Adrenal gland (tissue), 12 donors: ENCODE measurements around the gene ARHGEF12. TPM values are rescaled to one million over a fixed set of nuclear protein-coding genes. Genes with fewer than 3 reads are reported as not detected.

Experiments used
- DNase-seq, 7 donors: peaks; one replicate each; pipeline ENCODE4 v3.0.0-alpha.2; 2019 to 2020
- H3K27ac ChIP-seq, 5 donors: fragments of 200-600 bp; sonication (generic) in 4 of 5; 1 replicate in 3 of 5; 2 replicates in 2 of 5; pipeline versions ENCODE4 v1.5.1 to v1.8.0; 2016 to 2020; ENCODE audit warnings: mild to moderate bottlenecking in 1 of 5
- H3K27me3 ChIP-seq: fragments of 200-600 bp; 2 replicates; pipeline ENCODE4 v1.8.0; 2021
- H3K36me3 ChIP-seq, 2 donors: fragments of 200-600 bp; replicated peaks in 1 of 2; 1 replicate in 1 of 2; 2 replicates in 1 of 2; pipeline versions ENCODE4 v1.5.1 to v1.8.0; 2018 to 2022
- H3K4me1 ChIP-seq, 2 donors: fragments of 200-600 bp; replicated peaks in 1 of 2; 1 replicate in 1 of 2; 2 replicates in 1 of 2; pipeline versions ENCODE4 v1.5.1 to v1.8.0; 2018 to 2021
- H3K4me3 ChIP-seq, 4 donors: fragments of 200-600 bp; sonication (generic) in 3 of 4; one replicate each; pipeline ENCODE4 v1.5.1; 2016 to 2018
- H3K9me3 ChIP-seq, 3 donors: fragments of 200-600 bp; sonication (generic) in 1 of 3; replicated peaks in 1 of 3; 1 replicate in 2 of 3; 2 replicates in 1 of 3; pipeline versions ENCODE4 v1.5.1 to v1.8.0; 2016 to 2021
- POLR2A ChIP-seq, 2 donors: fragments of 450-650 bp; IDR thresholded peaks; one replicate each; pipeline ENCODE4 v1.6.1; 2017; ENCODE audit warnings: antibody characterized with exemption in 2 of 2, mild to moderate bottlenecking in 2 of 2, moderate library complexity in 1 of 2
- WGBS, 4 donors: extraction: QIAGEN DNeasy Blood & Tissue Kit in 2 of 4; methylation state at CpG; one replicate each; pipeline versions ENCODE4 v1.1.5 to v1.1.7; 2013 to 2017; 5-methylcytosine and 5-hydroxymethylcytosine counted together
- intact Hi-C, 2 donors: fragments of 100-400 bp; cut with DNase I; formaldehyde crosslinking; loops; one replicate each; pipeline versions ENCODE4 v1.14.1 to v1.15.0; 2022 to 2023
- polyA plus RNA-seq, 3 donors: library from polyadenylated mRNA; stranded (reverse); fragments of 200-250 nt in 2 of 3; fragments of 350-450 nt in 1 of 3; fragmentation: Illumina TruSeq in 1 of 3; extraction: RNeasy Lipid Tissue Mini Kit (QIAGEN cat#74804) in 1 of 3; gene quantifications; one replicate each; pipeline ENCODE4 v1.2.3, GENCODE V29; 2013 to 2014
- total RNA-seq, 9 donors: library from RNA; depleted of rRNA in 4 of 9; stranded (reverse); fragments of >200 nt in 4 of 9; fragments of 120-200 nt in 1 of 9; fragmentation: NEBNext Ultra II Directional in 1 of 9; extraction: Animal tissue kit (Norgen Biotek cat#: 25700) in 1 of 9; gene quantifications; one replicate each; pipeline versions ENCODE4 v1.1.0 to v1.2.4, GENCODE V29; 2013 to 2023
- TF ChIP-seq, protein P1 (sequence below), 6 experiments: fragments of 450-650 bp in 4 of 6; fragments of 200-600 bp in 2 of 6; sonication (generic) in 1 of 6; IDR thresholded peaks; 1 replicate in 5 of 6; 2 replicates in 1 of 6; pipeline versions ENCODE4 v1.5.1 to v1.8.0; 2016 to 2021; ENCODE audit warnings: antibody characterized with exemption in 6 of 6, mild to moderate bottlenecking in 2 of 6, moderate library complexity in 1 of 6
- donor health status: healthy with polysubstance abuse.
- donor health status: Bipolar disorder and iron deficiency.
- donor health status: DM: yes; HTN: yes; CAD: no.
- donor health status: DM: no; HTN: no; CAD: no.
- donor health status: DM: no; HTN: no; CAD: no.
- donor health status: DM: yes; HTN: yes; CAD: no.

The ARHGEF12 gene
- total and polyA plus RNA-seq, 12 donors: 20.2 to 125 (median 94.2) TPM

GRCh38 chr11:120518356-120518755 is 182.1 kb downstream of the ARHGEF12 start:
- no peaks in the 10 kb centered on the region for H3K27me3 ChIP-seq
- no peaks in the 10 kb centered on the region for H3K4me1 ChIP-seq
- H3K27ac ChIP-seq: no peak overlapping the region
- DNase-seq: no peak
- WGBS, 4 donors: 89 to 96% (median 93%) methylated on average over 7 of the region's 7 CpGs
- H3K9me3 ChIP-seq: no peaks in the 10 kb centered on the region
- H3K36me3 ChIP-seq: no peaks in the 10 kb centered on the region
- TF ChIP-seq, protein P1, sequence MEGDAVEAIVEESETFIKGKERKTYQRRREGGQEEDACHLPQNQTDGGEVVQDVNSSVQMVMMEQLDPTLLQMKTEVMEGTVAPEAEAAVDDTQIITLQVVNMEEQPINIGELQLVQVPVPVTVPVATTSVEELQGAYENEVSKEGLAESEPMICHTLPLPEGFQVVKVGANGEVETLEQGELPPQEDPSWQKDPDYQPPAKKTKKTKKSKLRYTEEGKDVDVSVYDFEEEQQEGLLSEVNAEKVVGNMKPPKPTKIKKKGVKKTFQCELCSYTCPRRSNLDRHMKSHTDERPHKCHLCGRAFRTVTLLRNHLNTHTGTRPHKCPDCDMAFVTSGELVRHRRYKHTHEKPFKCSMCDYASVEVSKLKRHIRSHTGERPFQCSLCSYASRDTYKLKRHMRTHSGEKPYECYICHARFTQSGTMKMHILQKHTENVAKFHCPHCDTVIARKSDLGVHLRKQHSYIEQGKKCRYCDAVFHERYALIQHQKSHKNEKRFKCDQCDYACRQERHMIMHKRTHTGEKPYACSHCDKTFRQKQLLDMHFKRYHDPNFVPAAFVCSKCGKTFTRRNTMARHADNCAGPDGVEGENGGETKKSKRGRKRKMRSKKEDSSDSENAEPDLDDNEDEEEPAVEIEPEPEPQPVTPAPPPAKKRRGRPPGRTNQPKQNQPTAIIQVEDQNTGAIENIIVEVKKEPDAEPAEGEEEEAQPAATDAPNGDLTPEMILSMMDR (IDR thresholded peaks at IDR 0.05): no peak
- no peak for TF ChIP-seq POLR2A (IDR thresholded peaks at IDR 0.05)
- H3K4me3 ChIP-seq: no peak overlapping the region
- intact Hi-C loops: loop anchor here (10.0 kb wide), 2 partner anchors 286 to 676 kb away; no protein-coding TSS in a partner anchor

GRCh38 chr11:120519474-120519873 is 183.3 kb downstream of the ARHGEF12 start:
- no peak for DNase-seq
- intact Hi-C loops: loop anchor here (10.0 kb wide), 2 partner anchors 285 to 675 kb away; no protein-coding TSS in a partner anchor
- Histone ChIP-seq H3K27me3 (no peaks in the 10 kb centered on the region), H3K9me3 (no peaks in the 10 kb centered on the region), H3K27ac (no peak overlapping the region), H3K4me3 (no peak overlapping the region), H3K36me3 (no peaks in the 10 kb centered on the region), H3K4me1 (no peaks in the 10 kb centered on the region)
- WGBS, 4 donors: 90 to 100% (median 96%) methylated on average over 3 of the region's 3 CpGs
- TF ChIP-seq, protein P1 (IDR thresholded peaks at IDR 0.05): no peak
- no peak for TF ChIP-seq POLR2A (IDR thresholded peaks at IDR 0.05)

DNA sequence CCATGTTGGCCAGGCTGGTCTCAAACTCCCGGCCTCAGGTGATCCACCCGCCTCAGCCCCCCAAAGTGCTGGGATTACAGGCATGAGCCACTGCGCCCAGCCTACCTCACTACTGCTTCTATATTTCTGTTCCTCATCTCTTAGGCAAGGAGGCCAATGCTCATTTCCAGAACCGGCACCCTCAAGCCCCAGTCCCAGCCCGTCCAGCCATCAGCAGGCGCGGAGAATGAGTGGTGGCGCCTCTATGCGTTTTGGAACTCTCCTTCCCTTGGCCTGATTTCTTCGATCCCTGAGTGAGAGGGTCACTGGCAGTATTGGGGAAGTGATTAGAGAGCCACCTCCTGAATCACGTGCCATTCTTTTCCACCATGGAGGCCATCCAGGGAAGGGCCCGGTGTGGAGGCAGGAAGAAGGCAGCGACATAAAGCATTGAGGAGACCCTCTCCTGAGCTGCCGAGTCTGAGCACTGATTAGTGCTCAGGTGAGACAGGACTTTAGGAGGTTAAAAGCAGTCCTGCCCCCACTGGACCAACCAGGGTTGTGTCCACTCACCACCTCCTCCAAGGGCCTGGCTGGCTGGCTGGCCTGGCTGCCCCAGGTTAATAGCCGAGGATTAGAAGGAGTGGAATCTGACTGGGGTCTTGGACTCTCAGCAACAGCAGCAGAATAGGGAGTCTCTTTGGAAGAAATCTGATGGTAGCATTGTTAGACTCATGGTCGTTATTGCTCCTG is 184.0 kb downstream of the ARHGEF12 start:
- H3K4me1 ChIP-seq: no peaks in the 10 kb centered on the region
- no peak for DNase-seq
- no peak overlapping the region for H3K4me3 ChIP-seq
- TF ChIP-seq POLR2A (IDR thresholded peaks at IDR 0.05): no peak
- TF ChIP-seq, protein P1 (IDR thresholded peaks at IDR 0.05): no peak
- no peaks in the 10 kb centered on the region for H3K27me3 ChIP-seq
- no peaks in the 10 kb centered on the region for H3K9me3 ChIP-seq
- no peak overlapping the region for H3K27ac ChIP-seq
- 90 to 97% (median 94%) methylated on average over 15 to 16 of the region's 16 CpGs for WGBS, 4 donors
- intact Hi-C loops: no loop called here
- H3K36me3 ChIP-seq: no peaks in the 10 kb centered on the region

DNA sequence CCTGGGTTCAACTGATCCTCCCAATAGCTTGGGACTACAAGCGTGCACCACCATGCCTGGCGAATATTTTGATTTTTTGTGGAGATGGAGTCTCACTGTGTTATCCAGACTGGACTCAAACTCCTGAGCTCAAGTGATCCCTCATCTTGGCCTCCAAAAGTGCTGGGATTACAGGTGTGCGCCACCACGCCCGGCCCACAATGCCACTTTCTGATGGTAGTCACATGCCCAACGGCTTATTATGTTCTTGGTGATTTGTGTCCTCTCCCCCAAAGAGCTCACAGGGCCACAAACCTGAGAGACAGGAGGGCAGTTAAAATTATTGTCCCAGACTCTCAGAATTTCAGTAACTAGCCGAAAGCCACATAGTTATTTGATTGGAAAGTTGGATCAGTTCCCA is 185.0 kb downstream of the ARHGEF12 start:
- no peak for DNase-seq
- TF ChIP-seq, protein P1 (IDR thresholded peaks at IDR 0.05): no peak
- no peak for TF ChIP-seq POLR2A (IDR thresholded peaks at IDR 0.05)
- H3K9me3 ChIP-seq: no peaks in the 10 kb centered on the region
- intact Hi-C loops: no loop called here
- H3K27ac ChIP-seq: no peak overlapping the region
- no peaks in the 10 kb centered on the region for H3K4me1 ChIP-seq
- no peaks in the 10 kb centered on the region for H3K36me3 ChIP-seq
- no peaks in the 10 kb centered on the region for H3K27me3 ChIP-seq
- no peak overlapping the region for H3K4me3 ChIP-seq
- 89 to 96% (median 93%) methylated on average over 6 to 7 of the region's 7 CpGs for WGBS, 4 donors
